PC-9 (cell line): ENCODE results near the gene ANKRD33B.

Experiments used
- EZH2 ChIP-seq: fragments of 200-600 bp; sonication (generic); IDR thresholded peaks from 2 replicates; pipeline ENCODE4 v1.8.0; 2017; ENCODE audit warnings: antibody characterized with exemption, low read depth
- TF ChIP-seq, protein P1 (sequence below): fragments of 200-600 bp; sonication (generic); conservative IDR thresholded peaks from 2 replicates; pipeline ENCODE4 v1.6.1; 2017; ENCODE audit warnings: mixed run types, antibody characterized with exemption, mild to moderate bottlenecking, moderate library complexity

DNA sequence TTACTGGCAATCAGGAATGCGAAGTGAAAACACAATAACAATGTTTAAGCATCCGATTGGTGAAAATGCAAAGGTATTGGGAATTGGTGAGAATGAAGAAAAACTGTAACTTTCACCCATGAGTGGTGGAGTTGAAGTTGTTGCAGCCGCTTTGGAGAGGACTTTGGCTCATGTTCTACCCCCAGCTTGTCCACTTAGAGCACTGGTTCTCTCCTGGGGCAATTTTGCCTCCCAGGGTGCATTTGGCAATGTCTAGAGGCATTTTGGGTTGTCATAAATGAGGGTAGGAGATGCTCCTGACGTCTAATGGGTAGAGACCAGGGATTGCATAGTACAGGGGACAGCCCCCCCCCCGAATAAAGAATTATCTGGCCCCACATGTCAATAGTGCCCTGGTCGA lies 46.2 kb downstream of the ANKRD33B start:
- TF ChIP-seq, protein P1, sequence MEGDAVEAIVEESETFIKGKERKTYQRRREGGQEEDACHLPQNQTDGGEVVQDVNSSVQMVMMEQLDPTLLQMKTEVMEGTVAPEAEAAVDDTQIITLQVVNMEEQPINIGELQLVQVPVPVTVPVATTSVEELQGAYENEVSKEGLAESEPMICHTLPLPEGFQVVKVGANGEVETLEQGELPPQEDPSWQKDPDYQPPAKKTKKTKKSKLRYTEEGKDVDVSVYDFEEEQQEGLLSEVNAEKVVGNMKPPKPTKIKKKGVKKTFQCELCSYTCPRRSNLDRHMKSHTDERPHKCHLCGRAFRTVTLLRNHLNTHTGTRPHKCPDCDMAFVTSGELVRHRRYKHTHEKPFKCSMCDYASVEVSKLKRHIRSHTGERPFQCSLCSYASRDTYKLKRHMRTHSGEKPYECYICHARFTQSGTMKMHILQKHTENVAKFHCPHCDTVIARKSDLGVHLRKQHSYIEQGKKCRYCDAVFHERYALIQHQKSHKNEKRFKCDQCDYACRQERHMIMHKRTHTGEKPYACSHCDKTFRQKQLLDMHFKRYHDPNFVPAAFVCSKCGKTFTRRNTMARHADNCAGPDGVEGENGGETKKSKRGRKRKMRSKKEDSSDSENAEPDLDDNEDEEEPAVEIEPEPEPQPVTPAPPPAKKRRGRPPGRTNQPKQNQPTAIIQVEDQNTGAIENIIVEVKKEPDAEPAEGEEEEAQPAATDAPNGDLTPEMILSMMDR, result no peak
- no peak for TF ChIP-seq EZH2
